Thoracic aorta (tissue), 2 donors: Measurements from ENCODE around the gene KY. TPM values are rescaled to one million over a fixed set of nuclear protein-coding genes. Genes with fewer than 3 reads are reported as not detected.

Experiments used
- ATAC-seq: fragments of 150-250 bp; one replicate; pipeline ENCODE4 v1.8.0; 2017; ENCODE audit warnings: low read depth; ENCODE audit not compliant: insufficient number of reproducible peaks, low FRiP score
- DNase-seq: peaks from one replicate; pipeline ENCODE4 v3.0.0-alpha.2; 2020; ENCODE audit warnings: low spot score
- H3K27ac ChIP-seq, 2 donors: fragments of 200-600 bp; sonication (generic); 1 replicate in 1 of 2; 2 replicates in 1 of 2; pipeline ENCODE4 v1.5.1; 2016; ENCODE audit warnings: mild to moderate bottlenecking in 2 of 2, moderate library complexity in 2 of 2
- H3K27me3 ChIP-seq: fragments of 200-600 bp; sonication (generic); replicated peaks from 2 replicates; pipeline ENCODE4 v1.6.0; 2016; ENCODE audit warnings: mild to moderate bottlenecking; ENCODE audit not compliant: insufficient read depth
- H3K36me3 ChIP-seq: fragments of 200-600 bp; sonication (generic); one replicate; pipeline ENCODE4 v1.5.1; 2016
- H3K4me1 ChIP-seq, 2 donors: fragments of 200-600 bp; sonication (generic); 1 replicate in 1 of 2; 2 replicates in 1 of 2; pipeline versions ENCODE4 v1.5.1 to v1.6.0; 2016; ENCODE audit warnings: low read depth in 2 of 2, mild to moderate bottlenecking in 1 of 2; ENCODE audit not compliant: control insufficient read depth in 1 of 2
- H3K4me3 ChIP-seq: fragments of 200-600 bp; sonication (generic); 2 replicates; pipeline ENCODE4 v1.5.1; 2016; ENCODE audit warnings: mild to moderate bottlenecking
- H3K9me3 ChIP-seq: fragments of 200-600 bp; sonication (generic); 2 replicates; pipeline ENCODE4 v1.5.1; 2016
- CTCF ChIP-seq: fragments of 200-600 bp; sonication (generic); IDR thresholded peaks from one replicate; pipeline ENCODE4 v1.5.1; 2019; ENCODE audit warnings: antibody characterized with exemption
- total RNA-seq, 2 donors: library from RNA; depleted of rRNA; stranded (reverse); fragments of >200 nt; gene quantifications; one replicate each; pipeline versions ENCODE4 v1.1.0 to v1.2.3, GENCODE V29; 2016

Gene KY
- total RNA-seq, 2 donors from 2014 or later: 1.3 to 2.6 TPM

- no peak for DNase-seq
- no peak overlapping the region for H3K27ac ChIP-seq
- H3K4me1 ChIP-seq: no peaks in the 10 kb centered on the region
- no peak for TF ChIP-seq CTCF
- H3K9me3 ChIP-seq: no peaks in the 10 kb centered on the region
- no peak for ATAC-seq
- H3K4me3 ChIP-seq: no peak overlapping the region
- H3K27me3 ChIP-seq: no peaks in the 10 kb centered on the region
- H3K36me3 ChIP-seq: no peaks in the 10 kb centered on the region
Observed at GRCh38 chr3:134619884-134620445, 30.9 kb downstream of the KY start.

- TF ChIP-seq CTCF: no peak
- Histone ChIP-seq H3K9me3 (no peaks in the 10 kb centered on the region), H3K36me3 (no peaks in the 10 kb centered on the region), H3K4me3 (no peak overlapping the region), H3K27ac (no peak overlapping the region), H3K27me3 (no peaks in the 10 kb centered on the region), H3K4me1 (no peaks in the 10 kb centered on the region)
- DNase-seq (no peak), ATAC-seq (no peak)
Observed at GRCh38 chr3:134619301-134619615, 31.6 kb downstream of the KY start.

- H3K27ac ChIP-seq: no peak overlapping the region
- no peaks in the 10 kb centered on the region for H3K9me3 ChIP-seq
- no peaks in the 10 kb centered on the region for H3K27me3 ChIP-seq
- H3K4me1 ChIP-seq: no peaks in the 10 kb centered on the region
- no peak overlapping the region for H3K4me3 ChIP-seq
- DNase-seq (no peak), ATAC-seq (no peak)
- no peak for TF ChIP-seq CTCF
- no peaks in the 10 kb centered on the region for H3K36me3 ChIP-seq
Observed at GRCh38 chr3:134618478-134619300, 32.1 kb downstream of the KY start.

- no peaks in the 10 kb centered on the region for H3K9me3 ChIP-seq
- no peak overlapping the region for H3K27ac ChIP-seq
- ATAC-seq (no peak), DNase-seq (no peak)
- no peaks in the 10 kb centered on the region for H3K4me1 ChIP-seq
- no peak for TF ChIP-seq CTCF
- no peaks in the 10 kb centered on the region for H3K27me3 ChIP-seq
- H3K36me3 ChIP-seq: no peaks in the 10 kb centered on the region
- H3K4me3 ChIP-seq: no peak overlapping the region
Observed at GRCh38 chr3:134617608-134618477, 33.0 kb downstream of the KY start.

GRCh38 chr3:134615743-134616142 lies 35.1 kb downstream of the KY start:
- H3K4me3 ChIP-seq: no peak overlapping the region
- no peaks in the 10 kb centered on the region for H3K27me3 ChIP-seq
- no peak overlapping the region for H3K27ac ChIP-seq
- no peak for TF ChIP-seq CTCF
- H3K36me3 ChIP-seq: no peaks in the 10 kb centered on the region
- no peaks in the 10 kb centered on the region for H3K9me3 ChIP-seq
- no peak for ATAC-seq
- no peak for DNase-seq
- no peaks in the 10 kb centered on the region for H3K4me1 ChIP-seq
